T-helper 17 cell (primary cell): ENCODE measurements around the gene ATP8A2. TPM values are rescaled to one million over a fixed set of nuclear protein-coding genes. Genes with fewer than 3 reads are reported as not detected.

ENCODE experiments used
- ATAC-seq: fragments of 150-1000 bp; cut with Tn5 transposase; 2 replicates; pipeline ENCODE4 v1.10.0; 2021; ENCODE audit warnings: mild to moderate bottlenecking, moderate library complexity
- DNase-seq, 3 donors: peaks; one replicate each; pipeline versions ENCODE4 v3.0.0 to v3.0.0-alpha.2; 2020 to 2021
- H3K9me3 ChIP-seq: one replicate; pipeline ENCODE4 v1.7.0; 2013; ENCODE audit warnings: low read length, mild to moderate bottlenecking; ENCODE audit not compliant: control insufficient read depth, poor library complexity, severe bottlenecking
- H3K27ac Mint-ChIP-seq: one replicate; pipeline ENCODE4 v1.8.0; 2022; ENCODE audit warnings: mild to moderate bottlenecking, moderate library complexity, mixed read lengths
- H3K27me3 Mint-ChIP-seq: one replicate; pipeline ENCODE4 v1.8.0; 2022; ENCODE audit warnings: mixed read lengths
- H3K36me3 Mint-ChIP-seq: one replicate; pipeline ENCODE4 v1.8.0; 2022; ENCODE audit warnings: low read depth, mixed read lengths
- H3K4me1 Mint-ChIP-seq: one replicate; pipeline ENCODE4 v1.8.0; 2022; ENCODE audit warnings: mild to moderate bottlenecking, mixed read lengths
- H3K4me3 Mint-ChIP-seq: one replicate; pipeline ENCODE4 v1.8.0; 2022; ENCODE audit warnings: mild to moderate bottlenecking, moderate library complexity, mixed read lengths
- total RNA-seq, 4 donors: library from RNA in 2 of 4; stranded (reverse) in 2 of 4; gene quantifications; one replicate each; pipeline ENCODE4 v1.2.3 and lab custom pipeline; 2022 to 2026

The ATP8A2 gene
- total RNA-seq, 2 donors from 2014 or later: 0.18 to 0.20 TPM

DNA sequence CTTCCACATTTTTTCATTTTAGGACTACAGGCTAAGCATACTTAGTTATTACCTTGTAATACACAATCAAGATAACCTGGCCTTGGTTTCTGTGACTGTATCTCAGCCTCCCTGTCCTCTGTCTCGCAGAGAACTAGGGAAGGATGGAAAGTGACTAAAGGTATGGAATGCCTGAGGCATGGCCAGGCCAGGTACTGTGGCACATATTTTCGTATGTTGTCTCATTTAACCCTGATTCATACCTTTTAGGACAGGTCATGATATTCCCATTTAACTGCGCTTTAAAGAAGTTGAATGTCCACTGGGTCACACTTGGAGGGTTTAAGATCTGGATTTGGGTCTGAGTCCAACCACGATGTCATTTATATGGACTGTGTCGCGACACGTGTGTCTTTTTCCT, 357.4 kb downstream of the ATP8A2 start:
- no peaks in the 10 kb centered on the region for H3K9me3 ChIP-seq
- no peak for ATAC-seq
- H3K36me3 Mint-ChIP-seq: no peaks in the 10 kb centered on the region
- no peak overlapping the region for H3K27ac Mint-ChIP-seq
- H3K4me3 Mint-ChIP-seq: no peak overlapping the region
- peaks cover 21% of the 10 kb centered on the region for H3K27me3 Mint-ChIP-seq
- no peak for DNase-seq
- H3K4me1 Mint-ChIP-seq: no peaks in the 10 kb centered on the region

DNA sequence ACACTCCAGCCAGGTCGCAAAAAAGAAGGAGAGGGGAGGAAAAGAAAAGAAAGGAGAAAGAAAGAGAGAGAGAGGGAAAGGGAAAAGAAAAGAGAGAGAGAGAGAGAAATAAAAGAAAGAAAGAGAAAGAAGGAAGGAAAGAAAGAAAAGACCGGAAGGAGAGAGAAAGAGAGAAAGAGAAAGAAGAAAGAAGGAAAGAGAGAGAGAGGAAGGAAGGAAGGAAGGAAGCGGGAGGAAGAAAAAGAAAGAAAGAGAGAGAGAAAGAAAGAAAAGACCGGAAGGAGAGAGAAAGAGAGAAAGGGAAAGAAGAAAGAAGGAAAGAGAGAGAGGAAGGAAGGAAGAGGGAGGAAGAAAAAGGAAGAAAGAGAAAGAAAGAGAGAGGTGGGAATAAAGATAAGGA, 359.3 kb downstream of the ATP8A2 start:
- no peak for DNase-seq
- H3K4me3 Mint-ChIP-seq: no peak overlapping the region
- H3K27me3 Mint-ChIP-seq: peaks cover 21% of the 10 kb centered on the region
- no peaks in the 10 kb centered on the region for H3K4me1 Mint-ChIP-seq
- ATAC-seq: no peak
- H3K36me3 Mint-ChIP-seq: no peaks in the 10 kb centered on the region
- H3K9me3 ChIP-seq: no peaks in the 10 kb centered on the region
- no peak overlapping the region for H3K27ac Mint-ChIP-seq

DNA sequence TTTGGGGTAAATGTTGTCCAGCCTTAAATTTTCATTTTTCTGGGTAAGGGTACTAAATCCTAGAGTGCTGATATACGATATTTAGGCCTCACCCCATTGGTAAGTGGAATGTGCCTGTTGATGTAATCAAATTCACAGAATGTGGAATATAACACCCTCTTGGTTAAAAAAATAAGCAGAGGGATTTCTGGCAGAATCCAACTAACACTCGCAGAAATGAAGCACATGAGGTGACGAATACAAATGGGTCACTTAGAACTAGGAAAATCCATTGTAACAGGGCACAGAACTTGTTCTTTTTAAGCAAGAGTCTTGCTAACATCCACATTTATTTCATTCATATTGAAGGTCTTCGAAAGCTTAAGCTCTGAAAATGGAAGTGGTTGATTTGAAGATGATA, 359.8 kb downstream of the ATP8A2 start:
- H3K9me3 ChIP-seq: no peaks in the 10 kb centered on the region
- no peak overlapping the region for H3K4me3 Mint-ChIP-seq
- H3K27ac Mint-ChIP-seq: no peak overlapping the region
- no peaks in the 10 kb centered on the region for H3K4me1 Mint-ChIP-seq
- ATAC-seq (no peak), DNase-seq (no peak)
- H3K36me3 Mint-ChIP-seq: no peaks in the 10 kb centered on the region
- peaks cover 21% of the 10 kb centered on the region for H3K27me3 Mint-ChIP-seq

DNA sequence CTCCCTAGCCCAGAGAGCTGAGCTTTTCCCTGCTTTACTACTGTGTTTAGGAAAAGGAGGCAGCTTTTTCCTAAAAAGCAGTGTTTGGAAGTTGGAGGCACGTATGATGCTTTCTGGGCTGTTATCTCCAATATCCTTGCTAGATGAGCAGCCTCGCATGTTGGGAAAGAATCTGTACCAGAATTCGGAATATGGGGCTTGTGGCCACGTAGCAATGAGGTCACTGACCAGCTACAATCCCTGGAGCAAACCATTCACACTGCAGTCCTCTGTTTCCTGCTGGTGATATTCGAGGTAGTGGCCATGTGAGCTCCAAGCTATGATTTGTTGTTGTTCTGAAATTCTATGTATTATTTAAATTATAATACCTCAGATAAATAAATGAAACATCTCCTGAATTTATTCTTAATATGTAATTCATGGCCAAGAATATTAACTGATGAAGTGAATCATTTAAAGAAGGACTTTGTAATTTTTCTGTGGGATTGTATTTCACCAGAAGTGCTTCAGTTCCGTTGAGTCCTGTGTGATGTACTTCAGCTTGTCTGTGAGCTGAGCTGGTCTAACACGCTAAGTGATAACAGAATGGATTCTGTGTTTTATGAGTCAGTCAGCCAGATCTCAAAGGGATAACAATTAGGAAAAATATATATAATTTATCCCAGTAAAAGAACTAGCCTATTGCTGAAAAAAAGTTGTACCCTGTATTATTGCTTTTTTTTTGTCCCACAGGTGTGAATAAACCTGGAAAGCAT, 360.5 kb downstream of the ATP8A2 start:
- no peaks in the 10 kb centered on the region for H3K36me3 Mint-ChIP-seq
- H3K9me3 ChIP-seq: no peaks in the 10 kb centered on the region
- H3K27ac Mint-ChIP-seq: no peak overlapping the region
- H3K4me1 Mint-ChIP-seq: no peaks in the 10 kb centered on the region
- DNase-seq (no peak), ATAC-seq (no peak)
- H3K4me3 Mint-ChIP-seq: no peak overlapping the region
- H3K27me3 Mint-ChIP-seq: peaks cover 14% of the 10 kb centered on the region

- Mint-ChIP-seq H3K4me1 (peaks cover 2% of the 10 kb centered on the region), H3K27me3 (peaks cover 13% of the 10 kb centered on the region), H3K4me3 (no peak overlapping the region), H3K27ac (no peak overlapping the region), H3K36me3 (no peaks in the 10 kb centered on the region)
- DNase-seq (no peak), ATAC-seq (no peak)
- H3K9me3 ChIP-seq: no peaks in the 10 kb centered on the region
These were observed 361.3 kb downstream of the ATP8A2 start for GRCh38 chr13:25733001-25733491.

DNA sequence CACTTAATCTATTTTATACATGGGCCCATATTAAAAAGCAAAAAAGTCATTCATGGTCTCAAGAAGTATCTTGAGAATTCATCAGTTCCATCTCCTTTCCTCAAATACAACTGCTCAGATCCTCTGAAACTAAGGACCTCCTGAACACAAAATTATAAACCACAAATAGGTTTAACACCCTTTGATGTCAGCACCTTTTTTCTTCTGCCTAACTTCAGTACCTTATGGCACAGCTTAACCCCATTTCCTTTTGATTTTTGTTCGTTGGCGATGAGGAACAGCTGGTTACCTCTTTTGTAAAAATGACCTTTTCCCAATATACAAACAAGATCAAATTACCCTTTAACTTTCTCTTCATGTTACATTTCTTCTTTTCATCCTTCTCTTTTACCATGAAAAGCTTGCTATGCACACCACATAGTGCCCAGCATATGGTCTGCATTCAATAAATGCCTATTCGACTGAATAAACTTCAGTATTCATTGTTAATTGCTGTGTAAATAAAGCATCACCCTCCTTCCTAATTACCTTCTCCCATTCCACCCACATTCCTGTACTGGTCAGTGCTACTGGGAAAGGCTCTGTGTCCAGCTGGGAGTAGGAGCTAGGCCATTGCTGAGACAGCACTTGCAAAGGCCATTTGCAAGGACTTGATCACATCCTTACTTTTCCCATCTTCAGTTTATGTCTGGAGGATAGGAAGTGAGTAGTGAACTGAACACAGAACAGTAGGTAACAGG, 362.1 kb downstream of the ATP8A2 start:
- no peak for DNase-seq
- H3K27me3 Mint-ChIP-seq: peaks cover 13% of the 10 kb centered on the region
- no peak overlapping the region for H3K4me3 Mint-ChIP-seq
- no peak overlapping the region for H3K27ac Mint-ChIP-seq
- peaks cover 6% of the 10 kb centered on the region for H3K4me1 Mint-ChIP-seq
- ATAC-seq: no peak
- H3K9me3 ChIP-seq: no peaks in the 10 kb centered on the region
- no peaks in the 10 kb centered on the region for H3K36me3 Mint-ChIP-seq

DNA sequence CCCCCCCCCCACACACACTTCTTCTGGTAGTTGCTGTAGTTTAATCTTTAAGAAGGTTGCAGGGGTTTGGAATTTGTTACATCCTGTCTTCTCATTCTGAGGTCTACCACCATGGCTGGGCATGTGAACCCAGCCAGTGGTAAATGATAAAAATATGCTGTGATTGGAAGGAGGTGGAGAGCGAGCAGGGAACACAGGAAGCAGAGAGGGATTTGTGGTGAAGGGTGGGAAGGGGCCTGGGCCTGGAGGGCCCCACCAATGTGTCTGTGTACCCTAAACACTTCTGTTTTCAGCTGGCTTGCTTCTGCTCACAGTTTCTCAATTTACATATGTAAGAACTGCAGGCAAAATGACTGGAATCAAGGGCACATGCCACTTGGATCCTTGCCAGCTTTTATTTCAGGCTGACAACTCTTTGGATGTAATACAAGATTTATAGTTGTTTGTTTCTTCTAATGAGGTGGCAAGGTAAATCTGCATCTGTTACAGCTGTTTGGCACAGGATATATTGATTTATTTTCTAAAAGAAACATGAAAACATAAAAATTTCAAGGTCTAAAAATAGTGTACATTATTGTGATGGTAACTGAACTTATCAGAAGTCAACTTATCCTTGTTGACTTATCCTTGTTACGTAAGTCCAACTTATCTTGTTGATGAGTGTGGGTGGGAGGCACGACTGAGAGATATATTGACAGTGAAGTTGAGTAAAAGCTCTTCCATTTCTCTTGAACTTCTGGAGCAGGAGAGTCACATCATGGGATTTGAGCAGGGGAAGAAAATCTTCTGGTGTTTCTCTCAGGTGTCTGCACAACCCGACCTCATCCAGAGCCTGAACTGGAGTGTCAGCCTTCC, 366.8 kb downstream of the ATP8A2 start:
- H3K4me3 Mint-ChIP-seq: no peak overlapping the region
- no peak for DNase-seq
- peaks cover 7% of the 10 kb centered on the region for H3K27me3 Mint-ChIP-seq
- H3K4me1 Mint-ChIP-seq: peaks cover 6% of the 10 kb centered on the region
- no peaks in the 10 kb centered on the region for H3K36me3 Mint-ChIP-seq
- no peaks in the 10 kb centered on the region for H3K9me3 ChIP-seq
- no peak for ATAC-seq
- H3K27ac Mint-ChIP-seq: peak overlapping the region; percentile 17

DNA sequence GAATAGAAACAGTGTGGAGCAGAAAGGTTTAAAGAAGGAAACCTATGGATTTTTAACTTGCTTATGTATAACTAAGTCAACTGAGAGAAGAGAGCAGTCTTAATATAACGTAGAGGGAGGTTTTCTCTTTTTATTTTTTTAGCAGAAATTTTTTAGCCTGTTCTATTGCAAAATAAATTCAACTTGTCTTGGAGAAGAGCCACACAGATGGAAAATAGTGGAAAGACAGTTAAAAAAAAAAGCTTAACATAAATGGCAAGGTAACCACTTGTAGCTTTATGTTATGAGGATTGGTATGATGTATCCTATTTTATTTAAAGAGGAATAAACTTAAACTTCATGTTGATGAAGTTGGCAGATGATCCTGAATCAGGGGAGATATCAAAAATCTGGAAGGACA, 367.6 kb downstream of the ATP8A2 start:
- H3K27me3 Mint-ChIP-seq: peaks cover 13% of the 10 kb centered on the region
- no peaks in the 10 kb centered on the region for H3K9me3 ChIP-seq
- no peak overlapping the region for H3K4me3 Mint-ChIP-seq
- peaks cover 6% of the 10 kb centered on the region for H3K4me1 Mint-ChIP-seq
- DNase-seq (no peak), ATAC-seq (no peak)
- H3K27ac Mint-ChIP-seq: no peak overlapping the region
- no peaks in the 10 kb centered on the region for H3K36me3 Mint-ChIP-seq

GRCh38 chr13:25741796-25742195, 370.0 kb downstream of the ATP8A2 start:
- Mint-ChIP-seq H3K27me3 (peaks cover 24% of the 10 kb centered on the region), H3K4me3 (no peak overlapping the region), H3K27ac (no peak overlapping the region), H3K4me1 (peaks cover 6% of the 10 kb centered on the region), H3K36me3 (no peaks in the 10 kb centered on the region)
- ATAC-seq (no peak), DNase-seq (no peak)
- H3K9me3 ChIP-seq: no peaks in the 10 kb centered on the region

GRCh38 chr13:25742220-25742619, 370.4 kb downstream of the ATP8A2 start:
- Mint-ChIP-seq H3K4me3 (no peak overlapping the region), H3K4me1 (peaks cover 6% of the 10 kb centered on the region), H3K27me3 (peaks cover 28% of the 10 kb centered on the region), H3K36me3 (no peaks in the 10 kb centered on the region), H3K27ac (no peak overlapping the region)
- ATAC-seq (no peak), DNase-seq (no peak)
- H3K9me3 ChIP-seq: no peaks in the 10 kb centered on the region

DNA sequence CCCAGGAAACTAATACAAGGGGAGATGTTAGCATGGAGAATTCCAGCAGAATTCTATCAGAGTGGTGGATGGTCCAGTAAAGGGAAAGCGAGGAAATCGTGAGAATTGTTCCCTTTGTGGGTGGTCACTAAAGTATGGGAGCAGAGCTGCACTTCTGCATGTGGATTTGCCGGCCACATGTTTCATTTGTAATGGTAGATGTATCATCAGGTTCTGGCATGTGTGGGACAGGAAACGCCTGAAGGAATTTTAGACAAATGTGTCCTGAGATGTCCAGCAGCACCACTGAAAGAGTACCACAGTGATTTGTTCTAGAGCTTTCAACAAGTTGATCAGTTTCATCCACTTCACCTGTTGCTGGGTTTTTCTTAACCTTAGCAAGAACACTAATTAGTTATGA, 371.6 kb downstream of the ATP8A2 start:
- no peaks in the 10 kb centered on the region for H3K9me3 ChIP-seq
- Mint-ChIP-seq H3K4me1 (peaks cover under 1% of the 10 kb centered on the region), H3K36me3 (no peaks in the 10 kb centered on the region), H3K27me3 (peaks cover 33% of the 10 kb centered on the region), H3K4me3 (no peak overlapping the region), H3K27ac (no peak overlapping the region)
- DNase-seq (no peak), ATAC-seq (no peak)

DNA sequence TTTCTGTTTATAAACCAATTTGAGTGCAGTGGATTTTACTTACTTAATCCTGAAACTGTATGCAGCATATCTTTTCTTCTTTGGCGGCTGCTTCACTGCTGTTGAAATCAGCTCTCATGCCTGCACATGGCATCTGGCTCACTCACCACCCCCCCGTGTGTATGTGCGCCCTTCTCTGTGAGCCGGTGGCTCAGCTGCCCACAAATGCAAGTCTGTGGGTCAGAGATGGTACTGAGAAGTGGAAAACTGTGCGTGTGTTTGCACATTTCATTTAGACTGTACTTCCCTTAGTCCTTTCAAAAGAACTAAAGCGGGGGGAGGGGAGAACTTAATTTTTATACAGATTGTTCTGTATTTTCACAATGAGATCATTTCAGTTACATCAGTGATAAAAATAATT, 372.4 kb downstream of the ATP8A2 start:
- no peaks in the 10 kb centered on the region for H3K4me1 Mint-ChIP-seq
- ATAC-seq (no peak), DNase-seq (no peak)
- peaks cover 3% of the 10 kb centered on the region for H3K36me3 Mint-ChIP-seq
- H3K27me3 Mint-ChIP-seq: peaks cover 40% of the 10 kb centered on the region
- H3K27ac Mint-ChIP-seq: no peak overlapping the region
- H3K9me3 ChIP-seq: no peaks in the 10 kb centered on the region
- no peak overlapping the region for H3K4me3 Mint-ChIP-seq

GRCh38 chr13:25746131-25746530, 374.4 kb downstream of the ATP8A2 start:
- H3K27ac Mint-ChIP-seq: no peak overlapping the region
- no peaks in the 10 kb centered on the region for H3K9me3 ChIP-seq
- H3K36me3 Mint-ChIP-seq: peaks cover 4% of the 10 kb centered on the region
- DNase-seq (no peak), ATAC-seq (no peak)
- no peaks in the 10 kb centered on the region for H3K4me1 Mint-ChIP-seq
- no peak overlapping the region for H3K4me3 Mint-ChIP-seq
- H3K27me3 Mint-ChIP-seq: peaks cover 45% of the 10 kb centered on the region
